ENCODE results near the gene SLC15A1. TPM values are rescaled to one million over a fixed set of nuclear protein-coding genes. Genes with fewer than 3 reads are reported as not detected.
"Not testable (repeated sequence)": the region's sequence is repeated elsewhere in the genome, so short reads cannot be mapped to it uniquely, and the experiment has no call there.

Gene SLC15A1
- total and polyA plus RNA-seq, 2 donors (not counting 1 experiment from before 2014, with no cell fraction given): not detected

- ATAC-seq (ENCODE audit: low read depth); H4K20me1 ChIP-seq (ENCODE audit: control insufficient read depth, insufficient read depth, low read length, poor library complexity, severe bottlenecking); H2AFZ ChIP-seq (ENCODE audit: insufficient read depth, low read depth, low read length, poor library complexity, severe bottlenecking); H3K4me1 Mint-ChIP-seq; H3K4me3 ChIP-seq (ENCODE audit: control extremely low read depth in 1 of 5, extremely low read depth in 1 of 5, insufficient read depth in 1 of 5, low read depth in 2 of 5, low read length in 4 of 5); H3K9me3 Mint-ChIP-seq (ENCODE audit: insufficient read depth); H3K4me2 ChIP-seq (replicated peaks; ENCODE audit: low read depth, low read length, poor library complexity, severe bottlenecking); H3K9me3 ChIP-seq (ENCODE audit: control extremely low read depth in 1 of 3, control insufficient read depth in 2 of 3, insufficient read depth in 1 of 3, low read length in 2 of 3); H3K27ac Mint-ChIP-seq; H3K4me1 ChIP-seq (ENCODE audit: control insufficient read depth in 2 of 2, insufficient read depth in 2 of 2, low read length in 2 of 2); POLR2A ChIA-PET; H3K27ac ChIP-seq (ENCODE audit: low read length in 2 of 2); intact Hi-C loops (cut with micrococcal nuclease); H3K36me3 ChIP-seq (replicated peaks in 1 of 2; ENCODE audit: control extremely low read depth in 1 of 2, control insufficient read depth in 1 of 2, extremely low read depth in 1 of 2, insufficient read depth in 2 of 2, low read length in 1 of 2); H3K27me3 ChIP-seq (replicated peaks in 1 of 4; ENCODE audit: control extremely low read depth in 1 of 4, control insufficient read depth in 3 of 4, insufficient read depth in 4 of 4, low read length in 3 of 4); H3K4me3 Mint-ChIP-seq; H3K9ac ChIP-seq (ENCODE audit: low read length); H3K79me2 ChIP-seq (ENCODE audit: control insufficient read depth, insufficient read depth, low read length); DNase-seq: not testable (repeated sequence)
- CTCF ChIA-PET: interaction anchor here (2.6 kb wide), 1 partner anchor 14 kb away, joined by 9 read pairs; no protein-coding TSS in a partner anchor
- WGBS (ENCODE audit: insufficient coverage): 91% methylated on average over 6 of the region's 8 CpGs
- peaks cover 23% of the 10 kb centered on the region for H3K27me3 Mint-ChIP-seq
Measured at GRCh38 chr13:98638352-98638751, 114.1 kb downstream of the SLC15A1 start.

Small RNA genes within 50 kb of the gene (small RNA-seq; reads per million reads assigned to genes)
- gene RN7SL60P (ENCODE audit: insufficient read length, low read depth, low replicate concordance): not detected

Other genes starting within 250 kb of the SLC15A1 start
- 117 and 120 TPM in 2 replicates for gene STK24, start 175.6 kb downstream of the SLC15A1 start, total RNA-seq
- gene STK24, start 175.6 kb downstream of the SLC15A1 start, polyA plus RNA-seq: 47.2 and 61.7 TPM in 2 replicates
- 28.0 and 34.5 TPM in 2 replicates for gene DOCK9, start 225.4 kb upstream of the SLC15A1 start, total RNA-seq
- gene DOCK9, start 225.4 kb upstream of the SLC15A1 start, polyA plus RNA-seq: 15.7 and 18.5 TPM in 2 replicates

Data from B cell (primary cell).